ENCODE data around the gene GSG1L2. TPM values are rescaled to one million over a fixed set of nuclear protein-coding genes. Genes with fewer than 3 reads are reported as not detected.

Gene GSG1L2
- total RNA-seq, 1 experiment from 2014 or later, result not detected

DNA sequence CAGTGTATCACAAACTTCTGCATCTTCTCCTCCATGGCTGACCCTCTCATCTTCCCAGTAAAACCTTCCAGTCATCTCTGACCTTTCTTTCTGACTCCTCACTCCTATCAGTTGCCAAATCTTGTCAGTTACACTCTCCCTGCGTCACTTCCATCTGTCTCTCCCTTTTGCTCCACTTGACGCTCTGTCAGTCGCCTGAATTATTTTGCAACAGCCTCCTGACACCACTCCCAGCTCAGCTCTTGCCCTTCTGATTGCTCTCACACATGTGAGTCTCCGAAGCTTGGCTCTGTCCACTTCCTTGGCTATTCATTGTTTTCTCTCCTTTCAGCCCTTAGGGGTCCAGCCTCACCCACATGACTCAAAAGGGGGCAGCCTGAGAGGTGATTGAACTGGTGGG, 58.2 kb downstream of the GSG1L2 start:
- ChIA-PET POLR2A (no interaction called here), CTCF (no interaction called here)
- intact Hi-C loops (cut with micrococcal nuclease; ENCODE audit: unreplicated experiment) (no loop called here), in situ Hi-C loops (cut with HindIII; ENCODE audit: low pct_unique_long_range_greater_than_20kb, low sequenced_read_pairs) (no loop called here)
- no peak overlapping the region for H3K4me3 ChIP-seq (ENCODE audit: low read depth in 2 of 2, low read length in 2 of 2)
- H3K27ac ChIP-seq (ENCODE audit: low read length), result no peak overlapping the region
- TF ChIP-seq SIN3A (IDR thresholded peaks at IDR 0.05; ENCODE audit: borderline replicate concordance, insufficient read depth, low read depth, low read length), result no peak
- TF ChIP-seq, protein P1, sequence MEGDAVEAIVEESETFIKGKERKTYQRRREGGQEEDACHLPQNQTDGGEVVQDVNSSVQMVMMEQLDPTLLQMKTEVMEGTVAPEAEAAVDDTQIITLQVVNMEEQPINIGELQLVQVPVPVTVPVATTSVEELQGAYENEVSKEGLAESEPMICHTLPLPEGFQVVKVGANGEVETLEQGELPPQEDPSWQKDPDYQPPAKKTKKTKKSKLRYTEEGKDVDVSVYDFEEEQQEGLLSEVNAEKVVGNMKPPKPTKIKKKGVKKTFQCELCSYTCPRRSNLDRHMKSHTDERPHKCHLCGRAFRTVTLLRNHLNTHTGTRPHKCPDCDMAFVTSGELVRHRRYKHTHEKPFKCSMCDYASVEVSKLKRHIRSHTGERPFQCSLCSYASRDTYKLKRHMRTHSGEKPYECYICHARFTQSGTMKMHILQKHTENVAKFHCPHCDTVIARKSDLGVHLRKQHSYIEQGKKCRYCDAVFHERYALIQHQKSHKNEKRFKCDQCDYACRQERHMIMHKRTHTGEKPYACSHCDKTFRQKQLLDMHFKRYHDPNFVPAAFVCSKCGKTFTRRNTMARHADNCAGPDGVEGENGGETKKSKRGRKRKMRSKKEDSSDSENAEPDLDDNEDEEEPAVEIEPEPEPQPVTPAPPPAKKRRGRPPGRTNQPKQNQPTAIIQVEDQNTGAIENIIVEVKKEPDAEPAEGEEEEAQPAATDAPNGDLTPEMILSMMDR (IDR thresholded peaks at IDR 0.05), result no peak
- TF ChIP-seq POLR2AphosphoS5 (IDR thresholded peaks at IDR 0.05; ENCODE audit: low read depth, low read length), result no peak
- TF ChIP-seq, protein P2, sequence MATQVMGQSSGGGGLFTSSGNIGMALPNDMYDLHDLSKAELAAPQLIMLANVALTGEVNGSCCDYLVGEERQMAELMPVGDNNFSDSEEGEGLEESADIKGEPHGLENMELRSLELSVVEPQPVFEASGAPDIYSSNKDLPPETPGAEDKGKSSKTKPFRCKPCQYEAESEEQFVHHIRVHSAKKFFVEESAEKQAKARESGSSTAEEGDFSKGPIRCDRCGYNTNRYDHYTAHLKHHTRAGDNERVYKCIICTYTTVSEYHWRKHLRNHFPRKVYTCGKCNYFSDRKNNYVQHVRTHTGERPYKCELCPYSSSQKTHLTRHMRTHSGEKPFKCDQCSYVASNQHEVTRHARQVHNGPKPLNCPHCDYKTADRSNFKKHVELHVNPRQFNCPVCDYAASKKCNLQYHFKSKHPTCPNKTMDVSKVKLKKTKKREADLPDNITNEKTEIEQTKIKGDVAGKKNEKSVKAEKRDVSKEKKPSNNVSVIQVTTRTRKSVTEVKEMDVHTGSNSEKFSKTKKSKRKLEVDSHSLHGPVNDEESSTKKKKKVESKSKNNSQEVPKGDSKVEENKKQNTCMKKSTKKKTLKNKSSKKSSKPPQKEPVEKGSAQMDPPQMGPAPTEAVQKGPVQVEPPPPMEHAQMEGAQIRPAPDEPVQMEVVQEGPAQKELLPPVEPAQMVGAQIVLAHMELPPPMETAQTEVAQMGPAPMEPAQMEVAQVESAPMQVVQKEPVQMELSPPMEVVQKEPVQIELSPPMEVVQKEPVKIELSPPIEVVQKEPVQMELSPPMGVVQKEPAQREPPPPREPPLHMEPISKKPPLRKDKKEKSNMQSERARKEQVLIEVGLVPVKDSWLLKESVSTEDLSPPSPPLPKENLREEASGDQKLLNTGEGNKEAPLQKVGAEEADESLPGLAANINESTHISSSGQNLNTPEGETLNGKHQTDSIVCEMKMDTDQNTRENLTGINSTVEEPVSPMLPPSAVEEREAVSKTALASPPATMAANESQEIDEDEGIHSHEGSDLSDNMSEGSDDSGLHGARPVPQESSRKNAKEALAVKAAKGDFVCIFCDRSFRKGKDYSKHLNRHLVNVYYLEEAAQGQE (IDR thresholded peaks at IDR 0.05; ENCODE audit: insufficient read depth in 1 of 2, low read depth in 2 of 2, low read length in 1 of 2), result no peak
- TF ChIP-seq TCF7L2 (IDR thresholded peaks at IDR 0.05; ENCODE audit: low read depth, low read length), result no peak
- no peaks in the 10 kb centered on the region for H3K9me3 ChIP-seq (ENCODE audit: control insufficient read depth, insufficient read depth, low read depth, low read length)
- no peaks in the 10 kb centered on the region for H3K27me3 ChIP-seq (ENCODE audit: control insufficient read depth, insufficient read depth, low read length)
- BruUV-seq (replicated peaks), result no TSS peak
- no peak for DNase-seq (ENCODE audit: low read depth, low spot score)
- ATAC-seq, result no peak
- no peaks in the 10 kb centered on the region for H3K4me1 ChIP-seq (ENCODE audit: control insufficient read depth, insufficient read depth, low read length)
- no peaks in the 10 kb centered on the region for H3K36me3 ChIP-seq (ENCODE audit: control insufficient read depth, insufficient read depth, low read length)

DNA sequence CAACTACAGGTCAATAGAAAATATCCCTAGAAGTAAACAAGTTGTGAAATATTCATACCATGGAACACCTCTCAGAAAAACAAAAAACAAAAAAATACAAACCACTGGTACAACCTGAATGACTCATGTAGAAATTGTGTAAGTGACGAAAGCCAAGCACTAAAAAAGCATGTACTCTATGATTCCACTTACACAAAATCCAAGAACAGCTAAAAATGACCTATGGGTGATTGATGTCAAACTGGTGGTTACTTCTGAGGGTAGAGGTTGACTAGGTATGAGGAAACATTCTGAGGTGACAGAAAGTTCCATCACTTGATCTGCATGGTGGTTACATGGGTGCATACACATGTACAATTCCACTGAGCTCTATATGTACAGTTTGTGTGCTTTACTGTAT, 61.6 kb downstream of the GSG1L2 start:
- Histone ChIP-seq H3K9me3 (ENCODE audit: control insufficient read depth, insufficient read depth, low read depth, low read length) (no peaks in the 10 kb centered on the region), H3K27me3 (ENCODE audit: control insufficient read depth, insufficient read depth, low read length) (no peaks in the 10 kb centered on the region), H3K4me1 (ENCODE audit: control insufficient read depth, insufficient read depth, low read length) (no peaks in the 10 kb centered on the region), H3K36me3 (ENCODE audit: control insufficient read depth, insufficient read depth, low read length) (no peaks in the 10 kb centered on the region), H3K27ac (ENCODE audit: low read length) (no peak overlapping the region), H3K4me3 (ENCODE audit: low read depth in 2 of 2, low read length in 2 of 2) (no peak overlapping the region)
- POLR2A ChIA-PET, result no interaction called here
- no TSS peak for BruUV-seq (replicated peaks)
- ATAC-seq, result no peak
- no peak for TF ChIP-seq POLR2AphosphoS5 (IDR thresholded peaks at IDR 0.05; ENCODE audit: low read depth, low read length)
- TF ChIP-seq, protein P1 (IDR thresholded peaks at IDR 0.05), result no peak
- TF ChIP-seq TCF7L2 (IDR thresholded peaks at IDR 0.05; ENCODE audit: low read depth, low read length), result no peak
- TF ChIP-seq SIN3A (IDR thresholded peaks at IDR 0.05; ENCODE audit: borderline replicate concordance, insufficient read depth, low read depth, low read length), result no peak
- TF ChIP-seq, protein P2 (IDR thresholded peaks at IDR 0.05; ENCODE audit: insufficient read depth in 1 of 2, low read depth in 2 of 2, low read length in 1 of 2), result no peak
- in situ Hi-C loops (cut with HindIII; ENCODE audit: low pct_unique_long_range_greater_than_20kb, low sequenced_read_pairs), result no loop called here
- CTCF ChIA-PET, result no interaction called here
- intact Hi-C loops (cut with micrococcal nuclease; ENCODE audit: unreplicated experiment), result no loop called here
- no peak for DNase-seq (ENCODE audit: low read depth, low spot score)

All from Panc1 (cell line).